Heart right ventricle (tissue), 16 donors: ENCODE data around the gene ONECUT1. TPM values are rescaled to one million over a fixed set of nuclear protein-coding genes. Genes with fewer than 3 reads are reported as not detected.

Experiments
- ATAC-seq, 8 donors: fragments of 200-7000 bp; cut with Tn5 transposase; one replicate each; pipeline ENCODE4 v1.9.1; 2020; ENCODE audit warnings: mild to moderate bottlenecking in 8 of 8, moderate library complexity in 8 of 8, moderate number of reproducible peaks in 1 of 8
- DNase-seq, 2 donors: peaks; one replicate each; pipeline ENCODE4 v3.0.0-alpha.2; 2020
- H3K27ac ChIP-seq, 10 donors: fragments of 200-600 bp; sonication (generic) in 2 of 10; one replicate each; pipeline versions ENCODE4 v1.5.0 to v1.8.0; 2020 to 2022; ENCODE audit warnings: mild to moderate bottlenecking in 3 of 10
- H3K27me3 ChIP-seq, 7 donors: fragments of 200-600 bp; one replicate each; pipeline ENCODE4 v1.8.0; 2021 to 2022; ENCODE audit warnings: mild to moderate bottlenecking in 2 of 7
- H3K36me3 ChIP-seq, 9 donors: fragments of 200-600 bp; sonication (generic) in 1 of 9; one replicate each; pipeline versions ENCODE4 v1.5.0 to v1.8.0; 2020 to 2022; ENCODE audit warnings: mild to moderate bottlenecking in 2 of 9
- H3K4me1 ChIP-seq, 9 donors: fragments of 200-600 bp; sonication (generic) in 1 of 9; one replicate each; pipeline versions ENCODE4 v1.5.0 to v1.8.0; 2020 to 2022; ENCODE audit warnings: mild to moderate bottlenecking in 4 of 9
- H3K4me3 ChIP-seq, 10 donors: fragments of 200-600 bp; sonication (generic) in 2 of 10; one replicate each; pipeline versions ENCODE4 v1.5.0 to v1.8.0; 2020 to 2022; ENCODE audit warnings: mild to moderate bottlenecking in 7 of 10, moderate library complexity in 2 of 10
- H3K9me3 ChIP-seq, 11 donors: fragments of 200-600 bp in 10 of 11; sonication (generic) in 2 of 11; one replicate each; pipeline versions ENCODE4 v1.5.0 to v1.8.0; 2013 to 2022; ENCODE audit warnings: mild to moderate bottlenecking in 2 of 11, control low read depth in 1 of 11, moderate library complexity in 1 of 11
- WGBS, 2 donors: extraction: QIAGEN DNeasy Blood & Tissue Kit; methylation state at CpG; one replicate each; pipeline ENCODE4 v1.1.7; 2013; ENCODE audit warnings: inconsistent platforms in 1 of 2; 5-methylcytosine and 5-hydroxymethylcytosine counted together
- intact Hi-C, 10 donors: fragments of 100-400 bp; cut with DNase I; formaldehyde crosslinking; loops; one replicate each; pipeline versions ENCODE4 v1.11.1 to v1.14.2; 2022
- polyA plus RNA-seq, 2 donors: library from polyadenylated mRNA; stranded (reverse); fragments of 200-250 nt; gene quantifications; one replicate each; pipeline ENCODE4 v1.2.3, GENCODE V29; 2013
- total RNA-seq, 10 donors: library from RNA; stranded (reverse); fragmentation: NEBNext Ultra II Directional in 3 of 10; extraction: Animal tissue kit (Norgen Biotek cat#: 25700) in 3 of 10; gene quantifications; one replicate each; pipeline versions ENCODE4 v1.2.1 to v1.2.4, GENCODE V29; 2021 to 2023
- TF ChIP-seq, protein P1 (sequence below), 9 donors: fragments of 200-600 bp; sonication (generic) in 2 of 9; IDR thresholded peaks; one replicate each; pipeline versions ENCODE4 v1.5.0 to v1.8.0; 2021 to 2022; ENCODE audit warnings: antibody characterized with exemption in 9 of 9, mild to moderate bottlenecking in 5 of 9, moderate library complexity in 1 of 9
- donor health status: Arrhythmogenic right ventricular cardiomyopathy.
- donor health status: ischemic (EF 13 %, LVEDD 7.1; RV severe dilation, severe dysfunction).
- donor health status: healthy with polysubstance abuse.
- donor health status: DM: no; HTN: yes; CAD: no.
- donor health status: DM: no; HTN: no; CAD: no.
- donor health status: ischemic (EF 25% LVEDD 6.9; RV normal size, moderate dysfunction).
- donor health status: ischemic (EF 25% LVEDD 5.7; RV mildly dilated, moderate dysfunction).
- donor health status: healthy.
- donor health status: DM: yes; HTN: yes; CAD: no.
- donor health status: Ischemic cardiomyopathy.
- donor health status: ischemic (EF 35%, LVEDD 5.7; RV mildly dilated, moderate dysfunction).
- donor health status: nonischemic (EF 11% LVEDD 7.7; RV severe dilation, severe dysfunction).
- donor health status: DM: yes; HTN: yes; CAD: no.
- donor health status: PGD.
- donor health status: ischemic (EF 29% LVEDD 5.4; RV normal size, mild dysfunction).
- donor health status: nonischemic (EF 23%, LVEDD 6.1; RV moderate dilation, normal function).

Gene ONECUT1
- total and polyA plus RNA-seq, 12 donors: 0.20 TPM; not detected in 11

DNA sequence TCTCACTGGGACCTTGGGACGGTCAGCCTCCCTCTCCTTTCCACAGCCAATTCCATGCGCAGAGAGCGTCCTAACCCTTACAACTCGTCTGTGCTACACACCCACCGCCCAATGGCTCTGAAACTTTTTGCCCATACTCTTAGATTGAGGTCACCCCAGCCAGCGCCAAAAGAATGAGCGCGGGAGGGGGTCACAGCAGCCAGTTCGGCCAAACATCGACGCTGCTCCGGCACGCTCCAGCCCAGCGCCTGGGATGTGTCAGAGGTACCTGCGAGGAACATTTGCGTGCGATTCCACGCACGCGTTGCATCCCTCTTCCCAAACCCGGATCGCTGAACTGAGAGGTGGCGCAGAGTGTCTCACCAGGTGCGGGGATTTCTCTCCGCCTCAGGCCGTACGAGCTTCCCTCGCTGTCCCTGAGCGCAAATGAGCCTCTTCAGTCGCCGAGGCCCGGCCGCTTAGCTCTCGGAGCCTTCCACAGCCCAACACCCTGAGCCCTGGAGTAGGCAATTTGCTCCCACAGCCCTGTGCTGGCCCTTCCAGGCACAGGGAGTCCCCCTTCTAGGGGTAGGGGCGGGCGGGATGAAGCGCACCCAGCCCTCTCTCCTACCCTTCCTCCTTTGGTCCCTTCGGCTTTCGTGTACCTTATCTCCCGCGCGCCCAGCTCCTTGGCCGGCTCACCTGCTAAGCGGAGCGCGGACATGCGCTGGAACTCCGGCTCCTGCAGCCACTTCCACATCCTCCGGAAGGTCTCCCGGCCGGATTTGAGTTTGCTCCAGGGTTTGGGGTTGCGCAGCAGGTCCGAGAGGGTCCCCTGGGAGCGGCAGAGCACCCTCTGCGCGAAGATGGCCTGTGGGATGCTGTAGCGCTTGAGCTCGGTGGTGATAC, 1.8 kb downstream of the ONECUT1 start:
- TF ChIP-seq, protein P1, sequence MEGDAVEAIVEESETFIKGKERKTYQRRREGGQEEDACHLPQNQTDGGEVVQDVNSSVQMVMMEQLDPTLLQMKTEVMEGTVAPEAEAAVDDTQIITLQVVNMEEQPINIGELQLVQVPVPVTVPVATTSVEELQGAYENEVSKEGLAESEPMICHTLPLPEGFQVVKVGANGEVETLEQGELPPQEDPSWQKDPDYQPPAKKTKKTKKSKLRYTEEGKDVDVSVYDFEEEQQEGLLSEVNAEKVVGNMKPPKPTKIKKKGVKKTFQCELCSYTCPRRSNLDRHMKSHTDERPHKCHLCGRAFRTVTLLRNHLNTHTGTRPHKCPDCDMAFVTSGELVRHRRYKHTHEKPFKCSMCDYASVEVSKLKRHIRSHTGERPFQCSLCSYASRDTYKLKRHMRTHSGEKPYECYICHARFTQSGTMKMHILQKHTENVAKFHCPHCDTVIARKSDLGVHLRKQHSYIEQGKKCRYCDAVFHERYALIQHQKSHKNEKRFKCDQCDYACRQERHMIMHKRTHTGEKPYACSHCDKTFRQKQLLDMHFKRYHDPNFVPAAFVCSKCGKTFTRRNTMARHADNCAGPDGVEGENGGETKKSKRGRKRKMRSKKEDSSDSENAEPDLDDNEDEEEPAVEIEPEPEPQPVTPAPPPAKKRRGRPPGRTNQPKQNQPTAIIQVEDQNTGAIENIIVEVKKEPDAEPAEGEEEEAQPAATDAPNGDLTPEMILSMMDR (IDR thresholded peaks at IDR 0.05): no peak
- H3K27me3 ChIP-seq: peaks cover 49 to 100% (median 88%) of the 10 kb centered on the region in 7 donors
- DNase-seq (no peak), ATAC-seq (no peak)
- intact Hi-C loops: loop anchor here in 4 of 10 donors (10.0 kb wide), 2 partner anchors 406 to 926 kb away; no protein-coding TSS in a partner anchor
- no peak overlapping the region for H3K27ac ChIP-seq
- no peaks in the 10 kb centered on the region for H3K36me3 ChIP-seq
- H3K4me3 ChIP-seq: peak overlapping the region in 1 of 10 donors; percentile 11
- H3K9me3 ChIP-seq: no peaks in the 10 kb centered on the region
- H3K4me1 ChIP-seq: peaks cover 8 to 69% (median 50%) of the 10 kb centered on the region in 9 donors
- WGBS, 2 donors: 1 to 3% methylated on average over 58 of the region's 58 CpGs

DNA sequence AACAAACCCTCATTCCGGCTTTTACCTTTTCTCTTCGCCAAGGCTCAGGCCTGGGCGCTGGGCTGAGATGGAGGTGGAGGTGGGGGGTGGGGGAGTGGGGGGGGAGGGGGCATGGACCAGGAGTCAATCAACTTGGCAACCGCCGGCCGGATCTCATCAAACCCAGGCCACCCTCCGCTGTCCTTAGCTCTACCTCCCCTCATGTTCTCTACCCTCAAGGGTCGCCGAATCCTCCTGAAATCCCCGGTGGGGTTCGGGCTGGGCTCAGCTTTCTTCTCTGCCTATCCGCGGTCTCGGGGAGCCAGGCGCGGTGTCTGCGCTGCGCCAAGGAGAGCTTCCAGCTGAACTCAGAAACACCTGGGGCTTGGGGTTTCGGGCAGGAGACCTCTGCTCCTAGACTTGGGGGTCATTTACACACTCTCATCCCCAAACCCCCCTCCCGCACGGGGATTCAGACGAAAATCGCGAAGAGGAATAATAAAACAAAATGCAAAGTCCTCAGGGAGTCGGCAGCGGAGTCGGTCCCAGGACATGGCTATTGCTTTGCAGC, 2.5 kb downstream of the ONECUT1 start:
- Histone ChIP-seq H3K4me1 (peaks cover 8 to 72% (median 50%) of the 10 kb centered on the region in 9 donors), H3K9me3 (no peaks in the 10 kb centered on the region), H3K36me3 (no peaks in the 10 kb centered on the region), H3K27me3 (peaks cover 49 to 100% (median 89%) of the 10 kb centered on the region in 7 donors), H3K27ac (no peak overlapping the region), H3K4me3 (no peak overlapping the region)
- TF ChIP-seq, protein P1 (IDR thresholded peaks at IDR 0.05): no peak
- 2% methylated on average over 27 of the region's 27 CpGs for WGBS, 2 donors
- intact Hi-C loops: loop anchor here in 4 of 10 donors (10.0 kb wide), 2 partner anchors 407 to 927 kb away; no protein-coding TSS in a partner anchor
- DNase-seq (no peak), ATAC-seq (no peak)

GRCh38 chr15:52787123-52787503, 3.0 kb downstream of the ONECUT1 start:
- WGBS, 2 donors: 2 to 3% methylated on average over 24 of the region's 24 CpGs
- DNase-seq (no peak), ATAC-seq (no peak)
- TF ChIP-seq, protein P1 (IDR thresholded peaks at IDR 0.05): no peak
- Histone ChIP-seq H3K9me3 (no peaks in the 10 kb centered on the region), H3K27ac (no peak overlapping the region), H3K4me3 (no peak overlapping the region), H3K27me3 (peaks cover 50 to 100% (median 94%) of the 10 kb centered on the region in 7 donors), H3K36me3 (no peaks in the 10 kb centered on the region), H3K4me1 (peaks cover 8 to 72% (median 50%) of the 10 kb centered on the region in 9 donors)
- intact Hi-C loops: loop anchor here in 4 of 10 donors (10.0 kb wide), 2 partner anchors 408 to 928 kb away; no protein-coding TSS in a partner anchor

GRCh38 chr15:52786436-52787122, 3.6 kb downstream of the ONECUT1 start:
- intact Hi-C loops: loop anchor here in 4 of 10 donors (10.0 kb wide), 2 partner anchors 408 to 928 kb away; no protein-coding TSS in a partner anchor
- Histone ChIP-seq H3K27ac (no peak overlapping the region), H3K4me1 (peaks cover 8 to 72% (median 50%) of the 10 kb centered on the region in 9 donors), H3K36me3 (no peaks in the 10 kb centered on the region), H3K9me3 (no peaks in the 10 kb centered on the region), H3K4me3 (no peak overlapping the region), H3K27me3 (peaks cover 53 to 100% (median 95%) of the 10 kb centered on the region in 7 donors)
- 4 to 5% methylated on average over 27 to 28 of the region's 28 CpGs for WGBS, 2 donors
- ATAC-seq (no peak), DNase-seq (no peak)
- TF ChIP-seq, protein P1 (IDR thresholded peaks at IDR 0.05): no peak
